ENCODE results near the gene POLR1B.
"Not testable (repeated sequence)": the region's sequence is repeated elsewhere in the genome, so short reads cannot be mapped to it uniquely, and the experiment has no call there.

Gene POLR1B

GRCh38 chr2:112601754-112602153 is 59.5 kb downstream of the POLR1B start:
- DNase-seq (ENCODE audit: low read depth): no peak

- no peak for DNase-seq (ENCODE audit: low read depth)
Measured at GRCh38 chr2:112602917-112603316, 60.7 kb downstream of the POLR1B start.

GRCh38 chr2:112603731-112604130 is 61.5 kb downstream of the POLR1B start:
- DNase-seq (ENCODE audit: low read depth): no peak

GRCh38 chr2:112604952-112605351 is 62.7 kb downstream of the POLR1B start:
- DNase-seq (ENCODE audit: low read depth): no peak

GRCh38 chr2:112605926-112606325 is 63.7 kb downstream of the POLR1B start:
- no peak for DNase-seq (ENCODE audit: low read depth)

- no peak for DNase-seq (ENCODE audit: low read depth)
Measured at GRCh38 chr2:112606547-112606946, 64.3 kb downstream of the POLR1B start.

GRCh38 chr2:112607680-112608438 is 65.6 kb downstream of the POLR1B start:
- no peak for DNase-seq (ENCODE audit: low read depth)

GRCh38 chr2:112609320-112609719 is 67.1 kb downstream of the POLR1B start:
- not testable (repeated sequence) for DNase-seq (ENCODE audit: low read depth)

- not testable (repeated sequence) for DNase-seq (ENCODE audit: low read depth)
Measured at GRCh38 chr2:112612283-112612682, 70.0 kb downstream of the POLR1B start.

- DNase-seq (ENCODE audit: low read depth): no peak
Measured at GRCh38 chr2:112614201-112614840, 72.1 kb downstream of the POLR1B start.

- no peak for DNase-seq (ENCODE audit: low read depth)
Measured at GRCh38 chr2:112615051-112615450, 72.8 kb downstream of the POLR1B start.

GRCh38 chr2:112615798-112616197 is 73.5 kb downstream of the POLR1B start:
- DNase-seq (ENCODE audit: low read depth): not testable (repeated sequence)

- DNase-seq (ENCODE audit: low read depth): no peak
Measured at GRCh38 chr2:112618383-112618782, 76.1 kb downstream of the POLR1B start.

- no peak for DNase-seq (ENCODE audit: low read depth)
Measured at GRCh38 chr2:112621790-112622527, 79.7 kb downstream of the POLR1B start.

- no peak for DNase-seq (ENCODE audit: low read depth)
Measured at GRCh38 chr2:112622528-112622849, 80.2 kb downstream of the POLR1B start.

- DNase-seq (ENCODE audit: low read depth): peak; percentile 68
Measured at GRCh38 chr2:112623913-112624777, 81.9 kb downstream of the POLR1B start.

GRCh38 chr2:112625474-112626114 is 83.3 kb downstream of the POLR1B start:
- DNase-seq (ENCODE audit: low read depth): no peak

- DNase-seq (ENCODE audit: low read depth): peak; percentile 33
Measured at GRCh38 chr2:112626604-112627059, 84.4 kb downstream of the POLR1B start.
